H9 (cell line): ENCODE measurements around the gene LTBP4. TPM values are rescaled to one million over a fixed set of nuclear protein-coding genes. Genes with fewer than 3 reads are reported as not detected.

Experiments used
- DNase-seq: peaks from one replicate; pipeline ENCODE4 v3.0.0-alpha.2; 2017
- H2AFZ ChIP-seq: one replicate; pipeline ENCODE4 v1.6.1; 2013; ENCODE audit warnings: mild to moderate bottlenecking, low read length, control low read depth, moderate library complexity
- H2AK5ac ChIP-seq: 2 replicates; pipeline ENCODE4 v1.6.1; 2013; ENCODE audit warnings: low read length, control low read depth, mixed read lengths; ENCODE audit not compliant: insufficient read length
- H2BK120ac ChIP-seq: one replicate; pipeline ENCODE4 v1.6.1; 2013; ENCODE audit warnings: low read depth, mild to moderate bottlenecking, low read length, control low read depth, inconsistent platforms; ENCODE audit not compliant: poor library complexity, severe bottlenecking
- H2BK12ac ChIP-seq: 2 replicates; pipeline ENCODE4 v1.6.1; 2013; ENCODE audit warnings: low read length, control low read depth, mixed read lengths, low read depth; ENCODE audit not compliant: insufficient read length
- H2BK15ac ChIP-seq: 2 replicates; pipeline ENCODE4 v1.6.1; 2013; ENCODE audit warnings: low read depth, low read length, control low read depth
- H2BK20ac ChIP-seq: one replicate; pipeline ENCODE4 v1.6.1; 2013; ENCODE audit warnings: low read depth, mild to moderate bottlenecking, low read length, control low read depth, inconsistent platforms; ENCODE audit not compliant: poor library complexity, severe bottlenecking
- H2BK5ac ChIP-seq: 2 replicates; pipeline ENCODE4 v1.6.1; 2013; ENCODE audit warnings: low read length, control low read depth, mixed read lengths; ENCODE audit not compliant: insufficient read length
- H3K14ac ChIP-seq: 2 replicates; pipeline ENCODE4 v1.6.1; 2013; ENCODE audit warnings: low read length, control low read depth; ENCODE audit not compliant: insufficient read depth
- H3K18ac ChIP-seq: 2 replicates; pipeline ENCODE4 v1.6.1; 2013; ENCODE audit warnings: low read depth, mild to moderate bottlenecking, mixed read lengths, low read length, control low read depth; ENCODE audit not compliant: insufficient read length
- H3K23ac ChIP-seq: 2 replicates; pipeline ENCODE4 v1.6.1; 2013; ENCODE audit warnings: low read length, control low read depth, mixed read lengths, low read depth; ENCODE audit not compliant: insufficient read length
- H3K23me2 ChIP-seq: 2 replicates; pipeline ENCODE4 v1.6.1; 2013; ENCODE audit warnings: low read depth, mild to moderate bottlenecking, mixed read lengths, low read length, control low read depth; ENCODE audit not compliant: insufficient read length, poor library complexity, severe bottlenecking
- H3K27ac ChIP-seq: 2 replicates; pipeline ENCODE4 v1.5.1; 2013; ENCODE audit warnings: low read length, control low read depth, mixed read lengths, low read depth; ENCODE audit not compliant: insufficient read length
- H3K27me3 ChIP-seq: 2 replicates; pipeline ENCODE4 v1.6.1; 2013; ENCODE audit warnings: low read length, control low read depth, inconsistent platforms; ENCODE audit not compliant: insufficient read depth
- H3K4ac ChIP-seq: 2 replicates; pipeline ENCODE4 v1.6.1; 2013; ENCODE audit warnings: low read depth, mild to moderate bottlenecking, control low read depth, inconsistent platforms, low read length, moderate library complexity
- H3K4me1 ChIP-seq: 2 replicates; pipeline ENCODE4 v1.6.1; 2013; ENCODE audit warnings: low read length, control low read depth, inconsistent platforms; ENCODE audit not compliant: insufficient read depth
- H3K4me2 ChIP-seq: 2 replicates; pipeline ENCODE4 v1.6.1; 2013; ENCODE audit warnings: low read length, control low read depth, mixed read lengths; ENCODE audit not compliant: insufficient read length, insufficient read depth
- H3K56ac ChIP-seq: 2 replicates; pipeline ENCODE4 v1.6.1; 2013; ENCODE audit warnings: low read depth, mild to moderate bottlenecking, mixed read lengths, low read length, control low read depth; ENCODE audit not compliant: insufficient read length
- H3K79me1 ChIP-seq: 2 replicates; pipeline ENCODE4 v1.6.1; 2013; ENCODE audit warnings: low read depth, mild to moderate bottlenecking, moderate library complexity, low read length, control low read depth, inconsistent platforms; ENCODE audit not compliant: insufficient read depth, poor library complexity, severe bottlenecking
- H3K79me2 ChIP-seq: 2 replicates; pipeline ENCODE4 v1.6.1; 2013; ENCODE audit warnings: low read length, control low read depth, inconsistent platforms; ENCODE audit not compliant: insufficient read depth
- H3K9ac ChIP-seq: 2 replicates; pipeline ENCODE4 v1.6.1; 2013; ENCODE audit warnings: low read length, control low read depth, mixed read lengths; ENCODE audit not compliant: insufficient read length; ENCODE audit errors: extremely low read depth
- H3K9me3 ChIP-seq: one replicate; pipeline ENCODE4 v1.6.1; 2013; ENCODE audit warnings: low read depth, low read length, inconsistent platforms; ENCODE audit not compliant: control insufficient read depth
- H3T11ph ChIP-seq: one replicate; pipeline ENCODE4 v1.6.1; 2013; ENCODE audit warnings: mild to moderate bottlenecking, low read length, control low read depth, inconsistent platforms
- H4K20me1 ChIP-seq: one replicate; pipeline ENCODE4 v1.6.1; 2013; ENCODE audit not compliant: control insufficient read depth, insufficient read length, insufficient read depth
- H4K5ac ChIP-seq: 2 replicates; pipeline ENCODE4 v1.6.1; 2013; ENCODE audit warnings: low read depth, mild to moderate bottlenecking, mixed read lengths, low read length, control low read depth; ENCODE audit not compliant: insufficient read length
- H4K8ac ChIP-seq: replicated peaks from 2 replicates; pipeline ENCODE4 v1.6.1; 2013; ENCODE audit warnings: low read length, control low read depth, mixed read lengths, low read depth; ENCODE audit not compliant: insufficient read length
- H4K91ac ChIP-seq: 2 replicates; pipeline ENCODE4 v1.6.1; 2013; ENCODE audit warnings: low read depth, mild to moderate bottlenecking, moderate library complexity, mixed read lengths, low read length, control low read depth; ENCODE audit not compliant: insufficient read length
- H3K27ac Mint-ChIP-seq, 3 experiments: 2 replicates in 2 of 3; 3 replicates in 1 of 3; pipeline ENCODE4 v1.8.0; 2020 to 2021; ENCODE audit warnings: mixed read lengths in 3 of 3, mild to moderate bottlenecking in 1 of 3, moderate library complexity in 1 of 3
- H3K27me3 Mint-ChIP-seq: 2 replicates; pipeline ENCODE4 v1.8.0; 2021; ENCODE audit warnings: low read depth, mild to moderate bottlenecking, moderate library complexity, mixed read lengths
- H3K36me3 Mint-ChIP-seq, 3 experiments: 2 replicates in 2 of 3; 3 replicates in 1 of 3; pipeline ENCODE4 v1.8.0; 2020 to 2021; ENCODE audit warnings: low read depth in 3 of 3, mixed read lengths in 3 of 3; ENCODE audit not compliant: insufficient read depth in 1 of 3
- H3K4me1 Mint-ChIP-seq, 2 experiments: 2 replicates each; pipeline ENCODE4 v1.8.0; 2020; ENCODE audit warnings: mixed read lengths in 2 of 2
- H3K4me3 Mint-ChIP-seq, 2 experiments: 2 replicates in 1 of 2; 3 replicates in 1 of 2; pipeline ENCODE4 v1.8.0; 2020 to 2021; ENCODE audit warnings: mild to moderate bottlenecking in 2 of 2, mixed read lengths in 2 of 2, moderate library complexity in 1 of 2
- H3K9me3 Mint-ChIP-seq, 2 experiments: 2 replicates in 1 of 2; 3 replicates in 1 of 2; pipeline ENCODE4 v1.8.0; 2020; ENCODE audit warnings: mild to moderate bottlenecking in 2 of 2, mixed read lengths in 2 of 2, moderate library complexity in 1 of 2
- CTCF ChIP-seq: fragments of 200-600 bp; sonication (generic); conservative IDR thresholded peaks from 3 replicates; pipeline ENCODE4 v1.8.0; 2021; ENCODE audit warnings: antibody characterized with exemption, mild to moderate bottlenecking
- WGBS: extraction: QIAGEN DNeasy Blood & Tissue Kit; methylation state at CpG from one replicate; pipeline ENCODE4 v1.1.7; 2013; ENCODE audit warnings: missing lambda C conversion rate, low lambda C conversion rate, mixed read lengths; ENCODE audit not compliant: insufficient read length; ENCODE audit errors: extremely low coverage; 5-methylcytosine and 5-hydroxymethylcytosine counted together
- total RNA-seq: library from RNA; stranded (reverse); gene quantifications from 2 replicates; pipeline ENCODE4 v1.2.1, GENCODE V29; 2021

The LTBP4 gene
- total RNA-seq, 1 experiment from 2014 or later = 129 TPM

- Histone ChIP-seq H2BK12ac (no peak overlapping the region), H3K27ac (no peak overlapping the region), H3K4ac (no peak overlapping the region), H3K4me2 (no peak overlapping the region), H3K56ac (no peak overlapping the region), H2BK120ac (no peak overlapping the region), H3T11ph (no peak overlapping the region), H2BK20ac (no peak overlapping the region), H3K79me2 (no peaks in the 10 kb centered on the region), H2BK15ac (no peak overlapping the region), H3K9me3 (no peaks in the 10 kb centered on the region), H3K23me2 (no peaks in the 10 kb centered on the region), H3K14ac (no peak overlapping the region), H3K18ac (no peak overlapping the region), H2BK5ac (no peak overlapping the region), H4K5ac (no peak overlapping the region), H3K79me1 (no peaks in the 10 kb centered on the region), H3K23ac (no peak overlapping the region), H2AK5ac (no peak overlapping the region), H3K27me3 (no peaks in the 10 kb centered on the region), H2AFZ (no peak overlapping the region), H3K9ac (no peak overlapping the region), H3K4me1 (no peaks in the 10 kb centered on the region), H4K8ac (no peak overlapping the region), H4K20me1 (no peaks in the 10 kb centered on the region), H4K91ac (no peak overlapping the region)
- Mint-ChIP-seq H3K27me3 (no peaks in the 10 kb centered on the region; the same call in 1 of the 2 replicates), H3K27ac (no peak overlapping the region; a peak in 1 of 7 replicates), H3K4me1 (peaks cover 4 to 5% of the 10 kb centered on the region in 2 experiments), H3K36me3 (peaks cover 35 to 77% (median 63%) of the 10 kb centered on the region in 3 experiments), H3K9me3 (no peaks in the 10 kb centered on the region), H3K4me3 (no peak overlapping the region)
- DNase-seq = no peak
- no CpG with 5 or more reads among the region's 14 CpGs for WGBS
- no peak for TF ChIP-seq CTCF
Measured at GRCh38 chr19:40583283-40583682, 17.9 kb upstream of the LTBP4 start.
